ENCODE data around the gene CCDC3.

The CCDC3 gene

DNA sequence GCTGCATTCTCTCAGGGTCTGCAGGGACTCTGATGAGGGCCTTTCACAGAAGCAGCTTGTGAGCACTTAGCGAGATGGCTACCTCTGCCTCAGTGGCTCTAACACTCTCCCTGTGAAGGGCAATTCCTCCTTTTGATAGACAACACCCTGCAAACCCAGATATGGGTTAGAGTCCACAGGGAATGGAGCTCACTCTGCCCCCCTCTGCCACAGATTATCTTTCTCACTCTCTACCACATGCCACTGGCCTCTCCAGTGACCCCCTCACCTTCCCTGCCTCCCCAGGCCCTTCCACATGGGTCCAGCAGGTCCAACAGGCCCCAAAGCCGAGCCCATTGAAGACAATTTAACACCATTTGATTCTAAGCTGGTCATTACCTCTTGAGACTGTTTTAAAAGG is 72.1 kb downstream of the CCDC3 start:
- Histone ChIP-seq H3K27me3 (ENCODE audit: control insufficient read depth, insufficient read depth, low read length) (no peaks in the 10 kb centered on the region), H3K36me3 (ENCODE audit: control insufficient read depth, insufficient read depth, low read length) (no peaks in the 10 kb centered on the region), H3K27ac (ENCODE audit: low read depth, low read length) (no peak overlapping the region), H3K4me1 (ENCODE audit: control insufficient read depth, insufficient read depth, low read length) (no peaks in the 10 kb centered on the region), H3K4me3 (ENCODE audit: low read length) (no peak overlapping the region), H3K9ac (ENCODE audit: low read length) (no peak overlapping the region)

DNA sequence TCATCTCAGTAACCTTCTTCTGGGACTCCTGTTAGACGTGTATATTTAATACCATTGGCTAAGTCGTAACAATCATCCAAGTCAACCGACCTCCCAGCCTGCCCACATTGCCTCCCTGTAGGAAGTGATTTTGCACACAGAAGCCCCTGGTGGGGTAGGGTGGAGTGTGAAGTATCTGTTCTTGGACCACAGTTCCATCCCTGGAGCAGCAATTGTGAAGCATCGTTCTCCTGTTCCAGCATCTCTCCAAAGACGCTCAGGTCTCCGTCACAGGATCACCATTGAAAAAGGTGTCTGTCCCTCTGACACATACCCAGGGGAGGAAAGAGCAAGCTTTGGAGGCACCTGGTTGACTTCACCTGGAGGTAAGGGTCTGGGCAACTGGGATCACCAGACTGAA is 72.9 kb downstream of the CCDC3 start:
- Histone ChIP-seq H3K27me3 (ENCODE audit: control insufficient read depth, insufficient read depth, low read length) (no peaks in the 10 kb centered on the region), H3K4me1 (ENCODE audit: control insufficient read depth, insufficient read depth, low read length) (no peaks in the 10 kb centered on the region), H3K27ac (ENCODE audit: low read depth, low read length) (no peak overlapping the region), H3K4me3 (ENCODE audit: low read length) (no peak overlapping the region), H3K36me3 (ENCODE audit: control insufficient read depth, insufficient read depth, low read length) (no peaks in the 10 kb centered on the region), H3K9ac (ENCODE audit: low read length) (no peak overlapping the region)

DNA sequence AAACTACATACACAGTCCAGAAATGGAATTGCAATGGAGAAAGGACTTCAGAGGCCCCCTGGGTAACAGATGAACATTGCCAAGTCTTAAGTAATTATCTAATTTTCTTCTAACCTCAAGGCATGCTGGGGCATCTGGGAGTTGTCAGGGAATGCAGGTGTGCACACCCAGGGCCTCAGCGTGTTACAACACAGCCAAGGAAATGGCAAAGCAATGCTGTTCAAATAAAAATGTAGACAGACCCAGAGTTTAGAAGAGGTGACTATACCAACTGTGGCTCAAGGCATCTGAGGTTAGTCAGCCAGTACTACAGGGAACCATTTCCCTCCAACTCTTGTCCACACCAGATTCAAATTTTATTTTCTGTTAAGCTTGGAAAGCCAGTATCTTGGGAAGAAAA is 73.6 kb downstream of the CCDC3 start:
- Histone ChIP-seq H3K27me3 (ENCODE audit: control insufficient read depth, insufficient read depth, low read length) (no peaks in the 10 kb centered on the region), H3K4me3 (ENCODE audit: low read length) (no peak overlapping the region), H3K9ac (ENCODE audit: low read length) (no peak overlapping the region), H3K36me3 (ENCODE audit: control insufficient read depth, insufficient read depth, low read length) (no peaks in the 10 kb centered on the region), H3K4me1 (ENCODE audit: control insufficient read depth, insufficient read depth, low read length) (no peaks in the 10 kb centered on the region), H3K27ac (ENCODE audit: low read depth, low read length) (no peak overlapping the region)

DNA sequence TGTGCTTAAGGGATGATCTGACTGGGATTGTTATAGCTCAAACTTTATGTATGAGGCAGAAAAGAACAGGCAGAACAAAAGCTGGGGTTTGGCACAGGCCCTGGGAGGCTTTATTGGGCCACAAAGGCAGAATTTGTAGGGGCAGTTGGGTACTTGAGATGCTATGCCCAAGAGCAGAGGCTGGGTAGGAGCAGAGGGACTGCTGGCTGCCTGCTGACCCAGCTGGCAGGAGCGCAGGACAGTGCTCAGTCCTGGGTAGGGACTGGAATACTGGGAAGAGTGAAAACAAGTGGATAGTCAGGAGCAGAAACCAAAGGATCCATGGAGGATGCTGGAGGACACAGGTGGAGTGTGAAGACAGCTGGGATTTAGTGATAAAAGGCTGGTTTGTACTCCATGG is 75.7 kb downstream of the CCDC3 start:
- no peaks in the 10 kb centered on the region for H3K27me3 ChIP-seq (ENCODE audit: control insufficient read depth, insufficient read depth, low read length)

DNA sequence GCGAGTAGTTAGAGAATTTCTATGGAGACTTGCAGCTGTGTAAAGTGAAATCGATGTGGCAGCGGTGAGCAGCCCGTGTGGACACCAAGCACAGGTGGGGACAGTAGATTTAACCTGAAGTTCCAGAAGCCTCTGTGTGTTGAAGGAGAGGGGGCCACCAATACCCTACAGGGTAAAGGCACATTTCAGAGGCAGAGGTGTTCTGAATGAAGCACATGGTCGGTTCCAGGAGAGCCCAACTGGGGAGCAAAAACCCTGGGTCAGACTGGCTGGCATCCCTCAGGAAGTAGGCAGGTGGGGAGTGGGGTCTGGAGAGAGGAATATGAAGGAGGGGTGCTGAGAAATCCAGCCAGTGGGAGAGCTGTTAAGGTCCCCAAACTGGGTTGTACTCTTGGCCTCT is 76.6 kb downstream of the CCDC3 start:
- Histone ChIP-seq H3K27ac (ENCODE audit: low read depth, low read length) (no peak overlapping the region), H3K9ac (ENCODE audit: low read length) (no peak overlapping the region), H3K27me3 (ENCODE audit: control insufficient read depth, insufficient read depth, low read length) (no peaks in the 10 kb centered on the region), H3K4me1 (ENCODE audit: control insufficient read depth, insufficient read depth, low read length) (no peaks in the 10 kb centered on the region), H3K36me3 (ENCODE audit: control insufficient read depth, insufficient read depth, low read length) (no peaks in the 10 kb centered on the region), H3K4me3 (ENCODE audit: low read length) (no peak overlapping the region)

More for the DNA sequence above, 75.7 kb downstream of the CCDC3 start:
- H3K4me1 ChIP-seq (ENCODE audit: control insufficient read depth, insufficient read depth, low read length), result no peaks in the 10 kb centered on the region
- H3K27ac ChIP-seq (ENCODE audit: low read depth, low read length), result no peak overlapping the region
- H3K9ac ChIP-seq (ENCODE audit: low read length), result no peak overlapping the region
- H3K36me3 ChIP-seq (ENCODE audit: control insufficient read depth, insufficient read depth, low read length), result no peaks in the 10 kb centered on the region
- H3K4me3 ChIP-seq (ENCODE audit: low read length), result no peak overlapping the region

DNA sequence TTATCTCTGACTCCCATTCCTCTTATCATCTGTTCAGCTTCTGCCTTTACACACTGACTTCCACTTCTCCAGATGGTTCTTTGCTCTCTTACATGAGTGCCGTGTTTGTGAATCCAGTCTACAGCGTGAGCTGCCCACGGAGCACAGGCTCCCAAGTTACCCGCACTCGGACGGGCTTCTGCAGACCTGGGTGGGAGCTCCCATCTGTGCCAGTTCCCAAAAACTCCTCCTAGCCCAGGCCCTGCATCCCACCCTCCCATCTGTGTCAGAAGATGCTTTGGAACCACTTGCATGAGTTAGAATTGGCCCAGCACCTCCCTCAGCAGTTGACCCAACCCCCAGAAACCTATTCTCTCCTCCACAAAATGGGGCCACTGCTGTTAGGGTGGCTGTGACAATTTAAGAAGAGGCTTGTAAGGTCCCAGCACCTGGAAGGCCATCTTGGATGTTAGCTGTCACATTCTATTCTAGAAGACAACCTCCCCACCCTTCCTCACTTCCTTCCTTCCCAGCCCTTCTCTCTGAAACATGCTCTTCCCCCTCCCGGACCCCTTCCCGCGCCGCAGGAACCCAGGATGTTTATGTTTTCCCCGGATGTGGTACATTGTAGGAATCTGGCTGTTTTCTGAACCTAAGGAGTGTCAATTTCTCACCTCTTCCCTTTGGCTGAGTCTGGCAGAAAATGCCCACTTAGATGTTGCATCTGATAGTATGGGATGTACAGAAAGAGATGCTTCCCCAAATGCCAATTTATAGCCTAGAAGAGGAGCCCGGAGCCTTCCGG is 79.2 kb downstream of the CCDC3 start:
- Histone ChIP-seq H3K27me3 (ENCODE audit: control insufficient read depth, insufficient read depth, low read length) (no peaks in the 10 kb centered on the region), H3K36me3 (ENCODE audit: control insufficient read depth, insufficient read depth, low read length) (no peaks in the 10 kb centered on the region), H3K27ac (ENCODE audit: low read depth, low read length) (no peak overlapping the region), H3K4me3 (ENCODE audit: low read length) (no peak overlapping the region), H3K4me1 (ENCODE audit: control insufficient read depth, insufficient read depth, low read length) (no peaks in the 10 kb centered on the region), H3K9ac (ENCODE audit: low read length) (no peak overlapping the region)

DNA sequence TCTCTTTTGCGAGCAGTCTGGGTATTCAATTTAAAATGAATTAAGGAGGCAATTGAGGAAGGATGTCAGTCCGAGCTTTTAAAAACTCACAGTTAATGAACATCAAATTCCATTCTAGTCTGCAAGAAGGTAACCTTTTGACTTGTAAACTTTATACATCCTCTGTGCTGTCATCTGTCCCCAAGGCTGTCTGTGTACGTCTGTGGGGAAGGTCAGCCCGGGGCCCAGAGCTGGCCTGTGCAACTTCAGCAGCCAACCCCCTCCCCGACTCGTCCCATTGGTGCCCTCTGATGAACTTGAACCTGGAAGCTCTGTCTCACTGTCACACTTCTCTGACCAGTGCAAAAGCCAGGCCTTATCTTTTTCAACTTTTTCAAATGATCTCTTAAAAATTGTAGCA is 80.3 kb downstream of the CCDC3 start:
- no peaks in the 10 kb centered on the region for H3K27me3 ChIP-seq (ENCODE audit: control insufficient read depth, insufficient read depth, low read length)
- H3K27ac ChIP-seq (ENCODE audit: low read depth, low read length), result no peak overlapping the region
- no peaks in the 10 kb centered on the region for H3K4me1 ChIP-seq (ENCODE audit: control insufficient read depth, insufficient read depth, low read length)
- no peak overlapping the region for H3K4me3 ChIP-seq (ENCODE audit: low read length)
- no peaks in the 10 kb centered on the region for H3K36me3 ChIP-seq (ENCODE audit: control insufficient read depth, insufficient read depth, low read length)
- no peak overlapping the region for H3K9ac ChIP-seq (ENCODE audit: low read length)

DNA sequence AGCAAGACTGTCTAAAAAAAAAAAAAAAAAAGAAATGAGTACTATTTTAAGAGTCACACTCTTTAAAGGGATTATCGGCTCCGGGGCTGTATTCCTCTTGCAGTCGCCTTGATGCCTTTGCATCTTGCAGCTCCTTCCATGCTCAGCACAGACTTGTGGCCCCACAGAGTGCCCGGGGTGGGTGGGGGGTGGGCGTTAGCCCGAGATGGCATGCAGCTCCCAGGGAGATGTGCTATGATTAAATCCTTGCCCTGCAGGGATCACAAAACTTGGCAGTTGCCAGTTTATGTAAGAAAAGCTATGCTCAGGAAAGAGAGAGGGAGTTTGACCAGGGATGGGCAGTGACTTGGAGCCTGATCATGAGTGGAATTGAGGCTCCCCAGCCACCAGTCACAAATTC is 81.9 kb downstream of the CCDC3 start:
- Histone ChIP-seq H3K4me1 (ENCODE audit: control insufficient read depth, insufficient read depth, low read length) (no peaks in the 10 kb centered on the region), H3K27ac (ENCODE audit: low read depth, low read length) (no peak overlapping the region), H3K27me3 (ENCODE audit: control insufficient read depth, insufficient read depth, low read length) (no peaks in the 10 kb centered on the region)

DNA sequence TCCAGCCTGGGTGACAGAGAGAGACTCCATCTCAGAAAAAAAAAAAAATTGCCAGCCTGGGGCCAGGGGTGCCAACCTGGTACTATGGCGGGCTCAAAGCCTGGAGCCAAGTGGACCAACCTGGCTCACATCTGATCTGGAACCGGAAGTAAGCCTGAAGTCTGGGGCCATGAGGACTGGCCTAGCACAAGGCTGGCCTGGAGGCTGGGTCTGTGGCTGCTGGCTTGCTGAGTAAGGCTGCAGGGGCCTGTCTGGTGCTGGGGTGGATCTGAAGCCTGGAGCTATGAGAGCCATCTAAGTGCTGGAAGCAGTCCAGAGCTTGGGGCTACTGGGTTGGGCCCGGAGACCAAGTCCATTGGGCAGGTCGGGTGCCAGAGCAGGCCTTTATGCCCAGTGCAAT is 84.9 kb downstream of the CCDC3 start:
- Histone ChIP-seq H3K4me3 (ENCODE audit: low read length) (no peak overlapping the region), H3K9ac (ENCODE audit: low read length) (no peak overlapping the region), H3K36me3 (ENCODE audit: control insufficient read depth, insufficient read depth, low read length) (no peaks in the 10 kb centered on the region), H3K27me3 (ENCODE audit: control insufficient read depth, insufficient read depth, low read length) (no peaks in the 10 kb centered on the region), H3K4me1 (ENCODE audit: control insufficient read depth, insufficient read depth, low read length) (no peaks in the 10 kb centered on the region), H3K27ac (ENCODE audit: low read depth, low read length) (no peak overlapping the region)

More for the DNA sequence above, 81.9 kb downstream of the CCDC3 start:
- no peak overlapping the region for H3K4me3 ChIP-seq (ENCODE audit: low read length)
- H3K9ac ChIP-seq (ENCODE audit: low read length), result no peak overlapping the region
- H3K36me3 ChIP-seq (ENCODE audit: control insufficient read depth, insufficient read depth, low read length), result no peaks in the 10 kb centered on the region

DNA sequence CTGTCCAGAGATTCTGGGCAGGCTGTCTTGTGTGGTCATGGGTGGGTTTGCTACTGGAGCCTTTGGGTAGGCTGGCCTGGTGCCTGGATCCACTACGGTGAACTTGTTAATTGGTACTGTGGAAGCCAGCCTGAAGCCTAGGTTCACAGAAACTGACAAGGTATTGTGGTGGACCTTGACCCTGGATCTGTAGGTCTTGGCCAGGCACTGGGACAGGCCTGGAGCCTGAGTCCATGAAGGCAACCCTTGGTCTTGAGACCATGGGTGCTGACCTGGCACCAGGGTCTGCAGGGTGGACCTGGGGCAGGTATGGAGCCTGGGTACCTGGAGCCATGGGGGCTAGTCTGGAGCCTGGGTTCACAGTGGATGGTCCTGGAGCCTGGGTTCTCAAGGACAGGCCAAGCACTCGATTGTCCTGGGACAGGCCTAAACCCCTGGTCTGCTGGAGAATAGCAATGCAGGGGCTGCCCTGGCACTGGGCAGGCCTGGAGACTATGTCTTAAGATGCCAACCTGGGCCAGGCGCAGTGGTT is 85.8 kb downstream of the CCDC3 start:
- Histone ChIP-seq H3K36me3 (ENCODE audit: control insufficient read depth, insufficient read depth, low read length) (no peaks in the 10 kb centered on the region), H3K9ac (ENCODE audit: low read length) (no peak overlapping the region), H3K27me3 (ENCODE audit: control insufficient read depth, insufficient read depth, low read length) (no peaks in the 10 kb centered on the region), H3K4me3 (ENCODE audit: low read length) (no peak overlapping the region), H3K27ac (ENCODE audit: low read depth, low read length) (no peak overlapping the region), H3K4me1 (ENCODE audit: control insufficient read depth, insufficient read depth, low read length) (no peaks in the 10 kb centered on the region)

DNA sequence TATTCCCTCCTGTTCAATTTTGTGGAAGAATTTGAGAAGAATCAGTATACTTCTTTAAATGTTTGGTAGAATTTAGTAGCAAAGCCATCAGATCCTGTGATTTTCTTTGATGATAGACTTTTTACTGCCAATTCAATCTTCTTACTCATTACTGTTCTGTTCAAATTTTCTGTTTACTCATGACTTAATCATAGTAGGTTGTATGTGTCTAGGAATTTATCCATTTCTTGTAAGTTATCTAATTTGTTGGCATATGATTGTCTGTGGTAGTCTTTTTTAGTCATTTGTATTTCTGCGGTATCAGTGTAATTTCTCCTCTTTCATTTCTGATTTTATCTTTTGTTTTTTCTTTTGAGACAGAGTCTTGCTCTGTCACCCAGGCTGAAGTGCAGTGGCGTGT is 87.4 kb downstream of the CCDC3 start:
- H3K27ac ChIP-seq (ENCODE audit: low read depth, low read length), result no peak overlapping the region
- H3K27me3 ChIP-seq (ENCODE audit: control insufficient read depth, insufficient read depth, low read length), result no peaks in the 10 kb centered on the region
- no peak overlapping the region for H3K4me3 ChIP-seq (ENCODE audit: low read length)
- H3K36me3 ChIP-seq (ENCODE audit: control insufficient read depth, insufficient read depth, low read length), result no peaks in the 10 kb centered on the region
- no peak overlapping the region for H3K9ac ChIP-seq (ENCODE audit: low read length)
- H3K4me1 ChIP-seq (ENCODE audit: control insufficient read depth, insufficient read depth, low read length), result no peaks in the 10 kb centered on the region

DNA sequence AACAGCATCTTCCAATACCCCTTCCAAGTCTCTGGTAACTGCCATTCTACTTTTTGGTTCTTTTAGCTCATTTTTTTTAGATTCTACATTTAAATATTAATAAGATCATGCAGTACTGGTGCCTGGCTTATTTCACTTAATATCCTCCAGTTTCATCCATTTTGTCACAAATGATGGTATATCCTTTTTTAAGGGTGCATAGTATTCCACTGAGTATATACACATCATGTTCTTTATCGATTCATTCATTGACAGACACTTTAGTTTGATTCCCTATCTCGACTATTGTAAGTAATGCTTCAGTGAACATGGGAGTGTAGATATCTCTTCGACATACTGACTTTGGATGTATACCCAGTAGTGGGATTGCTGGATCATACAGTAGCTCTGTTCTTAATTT is 89.7 kb downstream of the CCDC3 start:
- no peak overlapping the region for H3K27ac ChIP-seq (ENCODE audit: low read depth, low read length)
- H3K36me3 ChIP-seq (ENCODE audit: control insufficient read depth, insufficient read depth, low read length), result no peaks in the 10 kb centered on the region
- no peak overlapping the region for H3K4me3 ChIP-seq (ENCODE audit: low read length)
- no peaks in the 10 kb centered on the region for H3K4me1 ChIP-seq (ENCODE audit: control insufficient read depth, insufficient read depth, low read length)
- H3K9ac ChIP-seq (ENCODE audit: low read length), result no peak overlapping the region
- no peaks in the 10 kb centered on the region for H3K27me3 ChIP-seq (ENCODE audit: control insufficient read depth, insufficient read depth, low read length)

DNA sequence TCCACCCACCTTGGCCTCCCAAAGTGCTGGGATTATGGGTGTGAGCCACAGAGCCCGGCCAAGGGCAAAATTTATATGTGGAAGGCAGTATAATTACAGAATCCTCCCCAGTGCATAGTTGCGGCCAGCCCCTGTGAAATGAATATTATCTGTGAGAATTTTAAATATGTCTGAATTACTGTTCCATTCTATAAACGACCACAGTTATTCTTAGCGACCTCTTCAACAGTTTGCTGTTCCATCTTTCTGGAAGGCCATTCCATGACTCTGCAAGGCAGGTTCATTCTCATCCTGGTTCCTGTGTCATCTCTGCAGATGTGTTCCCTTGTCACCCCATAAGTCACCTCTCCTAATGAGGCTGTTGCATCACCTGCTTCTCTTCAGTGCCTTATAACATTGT is 90.7 kb downstream of the CCDC3 start:
- no peaks in the 10 kb centered on the region for H3K4me1 ChIP-seq (ENCODE audit: control insufficient read depth, insufficient read depth, low read length)
- H3K4me3 ChIP-seq (ENCODE audit: low read length), result no peak overlapping the region
- no peak overlapping the region for H3K27ac ChIP-seq (ENCODE audit: low read depth, low read length)
- H3K27me3 ChIP-seq (ENCODE audit: control insufficient read depth, insufficient read depth, low read length), result no peaks in the 10 kb centered on the region
- H3K36me3 ChIP-seq (ENCODE audit: control insufficient read depth, insufficient read depth, low read length), result no peaks in the 10 kb centered on the region
- H3K9ac ChIP-seq (ENCODE audit: low read length), result no peak overlapping the region

All from rectal smooth muscle tissue (tissue), 1 donor.